Hepatocyte (in vitro differentiated cells): ENCODE results near the gene TBC1D8.

Experiments used
- EZH2 ChIP-seq: fragments of 200-600 bp; sonication (generic); IDR thresholded peaks from 2 replicates; pipeline ENCODE4 v1.6.1; 2016; ENCODE audit warnings: antibody characterized with exemption, mild to moderate bottlenecking, borderline replicate concordance
- TF ChIP-seq, protein P1 (sequence below): fragments of 200-600 bp; sonication (generic); IDR thresholded peaks from 2 replicates; pipeline ENCODE4 v1.5.1; 2016; ENCODE audit warnings: antibody characterized with exemption, mild to moderate bottlenecking; ENCODE audit not compliant: poor library complexity

DNA sequence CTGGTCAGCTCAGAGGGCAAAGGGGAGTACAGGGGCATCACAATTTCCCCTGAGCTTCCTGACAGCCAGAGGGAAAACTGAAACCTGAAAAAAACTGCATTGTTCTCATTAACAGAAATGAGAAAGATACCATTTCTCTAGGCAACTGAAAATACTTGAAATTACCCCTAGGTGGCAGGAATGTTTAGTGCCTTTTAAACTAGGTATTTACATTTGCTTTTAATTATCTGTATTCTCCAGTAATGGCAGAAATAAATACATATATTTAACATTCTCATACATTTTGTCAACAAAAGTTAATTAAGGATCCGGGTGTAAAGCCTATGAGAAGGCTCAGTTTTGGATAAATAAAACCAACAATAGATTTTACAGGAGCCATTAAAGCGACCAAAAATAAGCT is 114.6 kb downstream of the TBC1D8 start:
- TF ChIP-seq EZH2 = no peak
- TF ChIP-seq, protein P1, sequence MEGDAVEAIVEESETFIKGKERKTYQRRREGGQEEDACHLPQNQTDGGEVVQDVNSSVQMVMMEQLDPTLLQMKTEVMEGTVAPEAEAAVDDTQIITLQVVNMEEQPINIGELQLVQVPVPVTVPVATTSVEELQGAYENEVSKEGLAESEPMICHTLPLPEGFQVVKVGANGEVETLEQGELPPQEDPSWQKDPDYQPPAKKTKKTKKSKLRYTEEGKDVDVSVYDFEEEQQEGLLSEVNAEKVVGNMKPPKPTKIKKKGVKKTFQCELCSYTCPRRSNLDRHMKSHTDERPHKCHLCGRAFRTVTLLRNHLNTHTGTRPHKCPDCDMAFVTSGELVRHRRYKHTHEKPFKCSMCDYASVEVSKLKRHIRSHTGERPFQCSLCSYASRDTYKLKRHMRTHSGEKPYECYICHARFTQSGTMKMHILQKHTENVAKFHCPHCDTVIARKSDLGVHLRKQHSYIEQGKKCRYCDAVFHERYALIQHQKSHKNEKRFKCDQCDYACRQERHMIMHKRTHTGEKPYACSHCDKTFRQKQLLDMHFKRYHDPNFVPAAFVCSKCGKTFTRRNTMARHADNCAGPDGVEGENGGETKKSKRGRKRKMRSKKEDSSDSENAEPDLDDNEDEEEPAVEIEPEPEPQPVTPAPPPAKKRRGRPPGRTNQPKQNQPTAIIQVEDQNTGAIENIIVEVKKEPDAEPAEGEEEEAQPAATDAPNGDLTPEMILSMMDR = peak; percentile 54
